Measurements from ENCODE around the gene ZNF189.

Gene ZNF189

DNA sequence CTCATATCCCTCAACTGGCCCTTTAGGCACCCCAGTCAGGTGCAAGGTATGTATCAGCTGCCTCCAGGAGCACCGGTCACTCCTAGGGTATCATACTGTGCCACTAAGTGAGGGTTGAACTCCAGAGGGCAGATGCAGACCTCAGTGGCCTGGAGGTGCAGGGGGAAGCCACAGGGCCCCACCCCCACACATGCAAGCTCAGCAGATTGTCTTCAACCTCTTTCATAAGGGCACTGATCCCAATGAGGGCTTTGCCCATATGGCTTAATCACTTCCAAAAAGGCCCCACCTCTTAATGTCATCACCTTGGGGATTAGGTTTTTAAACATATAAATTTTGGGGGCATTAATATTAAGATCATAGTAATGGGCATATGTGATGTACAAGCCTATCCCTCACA lies 42.0 kb upstream of the ZNF189 start:
- Histone ChIP-seq H3K27ac (ENCODE audit: low read length) (no peak overlapping the region), H3K9me2 (replicated peaks; ENCODE audit: insufficient read depth, low read length) (no peaks in the 10 kb centered on the region), H4K20me1 (ENCODE audit: insufficient read depth, low read length) (no peaks in the 10 kb centered on the region), H3K4me1 (ENCODE audit: low read length) (no peaks in the 10 kb centered on the region), H3K79me2 (ENCODE audit: low read length) (no peaks in the 10 kb centered on the region), H3K4me2 (ENCODE audit: low read depth, low read length) (no peak overlapping the region), H3K4me3 (ENCODE audit: low read length) (no peak overlapping the region), H3F3A (ENCODE audit: insufficient read depth, low read length) (no peaks in the 10 kb centered on the region), H3K9ac (ENCODE audit: low read length) (no peak overlapping the region), H3K9me3 (replicated peaks; ENCODE audit: insufficient read depth, low read length) (no peaks in the 10 kb centered on the region), H3K27me3 (replicated peaks; ENCODE audit: insufficient read depth, low read length) (no peaks in the 10 kb centered on the region), H3K36me3 (replicated peaks; ENCODE audit: insufficient read depth, low read length) (no peaks in the 10 kb centered on the region), H2AFZ (ENCODE audit: low read length) (no peak overlapping the region)
- TF ChIP-seq EZH2phosphoT487 (IDR thresholded peaks at IDR 0.05; ENCODE audit: low read length), result no peak
- TF ChIP-seq EZH2 (optimal IDR thresholded peaks at IDR 0.05; ENCODE audit: low read depth, low read length), result no peak
- TF ChIP-seq, protein P1, sequence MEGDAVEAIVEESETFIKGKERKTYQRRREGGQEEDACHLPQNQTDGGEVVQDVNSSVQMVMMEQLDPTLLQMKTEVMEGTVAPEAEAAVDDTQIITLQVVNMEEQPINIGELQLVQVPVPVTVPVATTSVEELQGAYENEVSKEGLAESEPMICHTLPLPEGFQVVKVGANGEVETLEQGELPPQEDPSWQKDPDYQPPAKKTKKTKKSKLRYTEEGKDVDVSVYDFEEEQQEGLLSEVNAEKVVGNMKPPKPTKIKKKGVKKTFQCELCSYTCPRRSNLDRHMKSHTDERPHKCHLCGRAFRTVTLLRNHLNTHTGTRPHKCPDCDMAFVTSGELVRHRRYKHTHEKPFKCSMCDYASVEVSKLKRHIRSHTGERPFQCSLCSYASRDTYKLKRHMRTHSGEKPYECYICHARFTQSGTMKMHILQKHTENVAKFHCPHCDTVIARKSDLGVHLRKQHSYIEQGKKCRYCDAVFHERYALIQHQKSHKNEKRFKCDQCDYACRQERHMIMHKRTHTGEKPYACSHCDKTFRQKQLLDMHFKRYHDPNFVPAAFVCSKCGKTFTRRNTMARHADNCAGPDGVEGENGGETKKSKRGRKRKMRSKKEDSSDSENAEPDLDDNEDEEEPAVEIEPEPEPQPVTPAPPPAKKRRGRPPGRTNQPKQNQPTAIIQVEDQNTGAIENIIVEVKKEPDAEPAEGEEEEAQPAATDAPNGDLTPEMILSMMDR (IDR thresholded peaks at IDR 0.05; ENCODE audit: low read length), result no peak
- no peak for DNase-seq

GRCh38 chr9:101359679-101360078 lies 39.0 kb upstream of the ZNF189 start:
- Histone ChIP-seq H2AFZ (ENCODE audit: low read length) (no peak overlapping the region), H3K9me3 (replicated peaks; ENCODE audit: insufficient read depth, low read length) (no peaks in the 10 kb centered on the region), H3K4me2 (ENCODE audit: low read depth, low read length) (no peak overlapping the region), H3F3A (ENCODE audit: insufficient read depth, low read length) (no peaks in the 10 kb centered on the region), H3K9me2 (replicated peaks; ENCODE audit: insufficient read depth, low read length) (no peaks in the 10 kb centered on the region), H3K36me3 (replicated peaks; ENCODE audit: insufficient read depth, low read length) (no peaks in the 10 kb centered on the region), H3K27ac (ENCODE audit: low read length) (no peak overlapping the region), H3K79me2 (ENCODE audit: low read length) (no peaks in the 10 kb centered on the region), H3K9ac (ENCODE audit: low read length) (no peak overlapping the region), H4K20me1 (ENCODE audit: insufficient read depth, low read length) (no peaks in the 10 kb centered on the region), H3K4me3 (ENCODE audit: low read length) (no peak overlapping the region), H3K27me3 (replicated peaks; ENCODE audit: insufficient read depth, low read length) (no peaks in the 10 kb centered on the region), H3K4me1 (ENCODE audit: low read length) (no peaks in the 10 kb centered on the region)
- no peak for DNase-seq
- TF ChIP-seq EZH2phosphoT487 (IDR thresholded peaks at IDR 0.05; ENCODE audit: low read length) (no peak), EZH2 (optimal IDR thresholded peaks at IDR 0.05; ENCODE audit: low read depth, low read length) (no peak)
- TF ChIP-seq, protein P1 (IDR thresholded peaks at IDR 0.05; ENCODE audit: low read length), result no peak

DNA sequence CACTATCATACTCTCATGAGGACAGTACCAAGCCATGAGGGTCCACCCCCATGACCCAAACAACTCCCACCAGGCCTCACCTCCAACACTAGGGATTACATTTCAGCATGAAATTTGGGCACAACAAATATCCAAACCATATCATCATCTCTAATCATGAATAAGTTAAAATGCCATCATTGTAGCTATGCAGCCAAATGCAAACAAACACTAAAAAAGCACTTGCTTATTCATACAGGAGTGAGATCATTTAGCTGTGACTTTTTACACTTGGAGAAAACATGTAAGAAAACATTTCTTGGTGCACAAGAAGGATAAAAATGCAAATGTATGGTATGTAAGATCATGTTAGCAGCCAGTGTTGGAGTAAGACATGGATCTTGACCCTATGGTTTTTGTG lies 38.0 kb upstream of the ZNF189 start:
- no peaks in the 10 kb centered on the region for H4K20me1 ChIP-seq (ENCODE audit: insufficient read depth, low read length)
- no peaks in the 10 kb centered on the region for H3F3A ChIP-seq (ENCODE audit: insufficient read depth, low read length)
- no peak overlapping the region for H3K9ac ChIP-seq (ENCODE audit: low read length)
- DNase-seq, result no peak
- H2AFZ ChIP-seq (ENCODE audit: low read length), result no peak overlapping the region
- no peak overlapping the region for H3K4me2 ChIP-seq (ENCODE audit: low read depth, low read length)
- H3K9me3 ChIP-seq (replicated peaks; ENCODE audit: insufficient read depth, low read length), result no peaks in the 10 kb centered on the region
- no peak for TF ChIP-seq EZH2 (optimal IDR thresholded peaks at IDR 0.05; ENCODE audit: low read depth, low read length)
- no peak for TF ChIP-seq EZH2phosphoT487 (IDR thresholded peaks at IDR 0.05; ENCODE audit: low read length)
- TF ChIP-seq, protein P1 (IDR thresholded peaks at IDR 0.05; ENCODE audit: low read length), result no peak
- H3K9me2 ChIP-seq (replicated peaks; ENCODE audit: insufficient read depth, low read length), result no peaks in the 10 kb centered on the region
- no peaks in the 10 kb centered on the region for H3K4me1 ChIP-seq (ENCODE audit: low read length)
- H3K27me3 ChIP-seq (replicated peaks; ENCODE audit: insufficient read depth, low read length), result no peaks in the 10 kb centered on the region
- H3K27ac ChIP-seq (ENCODE audit: low read length), result no peak overlapping the region
- no peaks in the 10 kb centered on the region for H3K79me2 ChIP-seq (ENCODE audit: low read length)
- H3K36me3 ChIP-seq (replicated peaks; ENCODE audit: insufficient read depth, low read length), result no peaks in the 10 kb centered on the region
- H3K4me3 ChIP-seq (ENCODE audit: low read length), result no peak overlapping the region

All from MM.1S (cell line).